ENCODE measurements around the gene STARD8.

GRCh38 chrX:68714856-68715255 lies 67.4 kb downstream of the STARD8 start:
- no peak for TF ChIP-seq POU6F1 (CRISPR knock-in tag; IDR thresholded peaks at IDR 0.05; ENCODE audit: borderline replicate concordance, low read depth)
- no peak for TF ChIP-seq TCF4 (CRISPR knock-in tag; IDR thresholded peaks at IDR 0.05; ENCODE audit: borderline replicate concordance)
- TF ChIP-seq, protein P1, sequence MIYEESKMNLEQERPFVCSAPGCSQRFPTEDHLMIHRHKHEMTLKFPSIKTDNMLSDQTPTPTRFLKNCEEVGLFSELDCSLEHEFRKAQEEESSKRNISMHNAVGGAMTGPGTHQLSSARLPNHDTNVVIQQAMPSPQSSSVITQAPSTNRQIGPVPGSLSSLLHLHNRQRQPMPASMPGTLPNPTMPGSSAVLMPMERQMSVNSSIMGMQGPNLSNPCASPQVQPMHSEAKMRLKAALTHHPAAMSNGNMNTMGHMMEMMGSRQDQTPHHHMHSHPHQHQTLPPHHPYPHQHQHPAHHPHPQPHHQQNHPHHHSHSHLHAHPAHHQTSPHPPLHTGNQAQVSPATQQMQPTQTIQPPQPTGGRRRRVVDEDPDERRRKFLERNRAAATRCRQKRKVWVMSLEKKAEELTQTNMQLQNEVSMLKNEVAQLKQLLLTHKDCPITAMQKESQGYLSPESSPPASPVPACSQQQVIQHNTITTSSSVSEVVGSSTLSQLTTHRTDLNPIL (CRISPR knock-in tag; IDR thresholded peaks at IDR 0.05; ENCODE audit: low read depth), result no peak
- TF ChIP-seq CSDC2 (CRISPR knock-in tag; IDR thresholded peaks at IDR 0.05), result no peak
- no peak for TF ChIP-seq TOX (CRISPR knock-in tag; IDR thresholded peaks at IDR 0.05; ENCODE audit: borderline replicate concordance)
- TF ChIP-seq ZNF565 (CRISPR knock-in tag; conservative IDR thresholded peaks at IDR 0.05; ENCODE audit: low read depth), result no peak
- TF ChIP-seq ARNTL (CRISPR knock-in tag; IDR thresholded peaks at IDR 0.05; ENCODE audit: borderline replicate concordance, low read depth), result no peak
- no peak for TF ChIP-seq ISL1 (CRISPR knock-in tag; IDR thresholded peaks at IDR 0.05)
- TF ChIP-seq PPARA (CRISPR knock-in tag; IDR thresholded peaks at IDR 0.05; ENCODE audit: borderline replicate concordance), result no peak
